Osteoblast (primary cell): ENCODE data around the gene PDCL3. TPM values are rescaled to one million over a fixed set of nuclear protein-coding genes. Genes with fewer than 3 reads are reported as not detected.

Experiments used
- DNase-seq: peaks from one replicate; pipeline ENCODE4 v3.0.0; 2011; ENCODE audit warnings: low spot score, mixed read lengths; ENCODE audit not compliant: insufficient read length; ENCODE audit errors: missing footprints
- H2AFZ ChIP-seq: 2 replicates; pipeline ENCODE4 v1.6.0; 2011; ENCODE audit warnings: mild to moderate bottlenecking, low read length
- H3K27ac ChIP-seq: 2 replicates; pipeline ENCODE4 v1.5.1; 2011; ENCODE audit warnings: mild to moderate bottlenecking, low read depth, low read length, moderate library complexity
- H3K27me3 ChIP-seq: 2 replicates; pipeline ENCODE4 v1.6.0; 2012; ENCODE audit warnings: mild to moderate bottlenecking, control low read depth, inconsistent platforms, low read length, moderate library complexity; ENCODE audit not compliant: insufficient read depth
- H3K36me3 ChIP-seq: 2 replicates; pipeline ENCODE4 v1.5.1; 2011; ENCODE audit warnings: mild to moderate bottlenecking, low read length, control low read depth, moderate library complexity; ENCODE audit not compliant: insufficient read depth
- H3K4me1 ChIP-seq: 2 replicates; pipeline ENCODE4 v1.5.1; 2011; ENCODE audit warnings: mild to moderate bottlenecking, low read length, control low read depth, moderate library complexity; ENCODE audit not compliant: insufficient read depth
- H3K4me2 ChIP-seq: 2 replicates; pipeline ENCODE4 v1.6.0; 2011; ENCODE audit warnings: mild to moderate bottlenecking, low read length; ENCODE audit not compliant: insufficient read depth
- H3K4me3 ChIP-seq: fragments of 200-600 bp; sonication (generic); 3 replicates; pipeline ENCODE4 v1.5.1; 2012; ENCODE audit warnings: mild to moderate bottlenecking, low read length, inconsistent platforms; ENCODE audit not compliant: insufficient read depth
- H3K79me2 ChIP-seq: 2 replicates; pipeline ENCODE4 v1.6.0; 2012; ENCODE audit warnings: mild to moderate bottlenecking, low read length, control low read depth, inconsistent platforms; ENCODE audit not compliant: insufficient read depth
- H3K9me3 ChIP-seq: 2 replicates; pipeline ENCODE4 v1.5.1; 2011; ENCODE audit warnings: low read depth, low read length, control low read depth
- H4K20me1 ChIP-seq: 2 replicates; pipeline ENCODE4 v1.6.0; 2012; ENCODE audit warnings: mild to moderate bottlenecking, low read length, control low read depth; ENCODE audit not compliant: insufficient read depth
- total RNA-seq: library from RNA; depleted of rRNA; stranded (reverse); fragments of >200 nt; gene quantifications from 2 replicates; pipeline ENCODE4 v1.2.3, GENCODE V29; 2012
- TF ChIP-seq, protein P1 (sequence below): IDR thresholded peaks from 2 replicates; pipeline ENCODE4 v1.5.1; 2011; ENCODE audit warnings: mild to moderate bottlenecking, low read depth, low read length, moderate library complexity; ENCODE audit errors: extremely low read depth

PDCL3 gene
- total RNA-seq, 1 donor, result 12.3 TPM

DNA sequence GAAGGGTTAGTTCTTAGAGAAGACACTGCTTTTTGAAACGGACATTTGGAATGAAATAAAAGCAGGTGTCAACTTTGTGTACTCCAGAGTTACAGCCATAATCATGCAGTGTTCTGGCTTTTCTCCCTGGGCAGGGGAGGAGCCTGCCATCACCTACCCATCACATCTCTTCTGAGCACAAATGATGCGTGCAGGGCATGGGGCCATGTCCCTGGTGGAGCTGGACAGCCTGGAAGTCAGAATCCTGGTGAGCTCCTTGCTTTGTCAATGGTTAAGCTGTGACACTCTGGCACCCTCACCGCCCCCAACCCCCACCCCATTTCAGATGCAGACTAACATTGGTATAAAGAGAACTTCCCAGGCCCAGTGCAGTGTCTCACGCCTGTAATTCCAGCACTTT is 53.1 kb downstream of the PDCL3 start:
- H2AFZ ChIP-seq, result no peak overlapping the region
- H3K9me3 ChIP-seq, result no peaks in the 10 kb centered on the region
- H3K27ac ChIP-seq, result no peak overlapping the region
- H3K36me3 ChIP-seq, result no peaks in the 10 kb centered on the region
- peaks cover 7% of the 10 kb centered on the region for H3K27me3 ChIP-seq
- peak; percentile 19 for DNase-seq
- H3K4me3 ChIP-seq, result no peak overlapping the region
- no peaks in the 10 kb centered on the region for H3K79me2 ChIP-seq
- H3K4me2 ChIP-seq, result no peak overlapping the region
- no peaks in the 10 kb centered on the region for H3K4me1 ChIP-seq
- H4K20me1 ChIP-seq, result no peaks in the 10 kb centered on the region
- TF ChIP-seq, protein P1, sequence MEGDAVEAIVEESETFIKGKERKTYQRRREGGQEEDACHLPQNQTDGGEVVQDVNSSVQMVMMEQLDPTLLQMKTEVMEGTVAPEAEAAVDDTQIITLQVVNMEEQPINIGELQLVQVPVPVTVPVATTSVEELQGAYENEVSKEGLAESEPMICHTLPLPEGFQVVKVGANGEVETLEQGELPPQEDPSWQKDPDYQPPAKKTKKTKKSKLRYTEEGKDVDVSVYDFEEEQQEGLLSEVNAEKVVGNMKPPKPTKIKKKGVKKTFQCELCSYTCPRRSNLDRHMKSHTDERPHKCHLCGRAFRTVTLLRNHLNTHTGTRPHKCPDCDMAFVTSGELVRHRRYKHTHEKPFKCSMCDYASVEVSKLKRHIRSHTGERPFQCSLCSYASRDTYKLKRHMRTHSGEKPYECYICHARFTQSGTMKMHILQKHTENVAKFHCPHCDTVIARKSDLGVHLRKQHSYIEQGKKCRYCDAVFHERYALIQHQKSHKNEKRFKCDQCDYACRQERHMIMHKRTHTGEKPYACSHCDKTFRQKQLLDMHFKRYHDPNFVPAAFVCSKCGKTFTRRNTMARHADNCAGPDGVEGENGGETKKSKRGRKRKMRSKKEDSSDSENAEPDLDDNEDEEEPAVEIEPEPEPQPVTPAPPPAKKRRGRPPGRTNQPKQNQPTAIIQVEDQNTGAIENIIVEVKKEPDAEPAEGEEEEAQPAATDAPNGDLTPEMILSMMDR, result no peak

DNA sequence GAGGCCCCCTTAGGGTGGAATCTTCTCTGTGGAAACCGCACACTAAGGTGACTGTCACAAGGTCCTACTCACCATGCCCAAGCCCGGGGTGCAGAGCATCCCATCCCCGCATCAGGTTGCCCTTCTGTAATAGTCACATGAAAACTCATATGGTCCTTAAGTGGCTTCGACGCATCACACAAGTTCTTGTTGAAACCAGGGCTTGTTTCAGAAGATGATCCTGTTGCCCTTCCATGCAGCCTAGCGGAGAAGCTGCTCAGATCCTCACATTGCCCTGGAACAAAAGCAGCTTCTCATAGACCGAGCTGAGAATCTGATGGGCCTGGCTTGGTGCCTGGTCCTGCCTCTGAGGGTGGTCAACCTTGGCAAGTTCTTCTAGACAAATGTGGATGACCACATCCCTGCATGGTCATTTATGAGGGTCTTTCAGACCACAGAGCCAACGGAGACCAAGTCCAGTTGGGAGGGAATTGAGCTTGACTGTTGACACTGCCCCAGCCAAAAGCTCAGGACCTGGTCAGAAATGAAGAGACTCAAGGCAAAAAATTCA is 54.1 kb downstream of the PDCL3 start:
- no peaks in the 10 kb centered on the region for H4K20me1 ChIP-seq
- H3K27ac ChIP-seq, result no peak overlapping the region
- H3K36me3 ChIP-seq, result no peaks in the 10 kb centered on the region
- no peak for DNase-seq
- no peak overlapping the region for H3K4me2 ChIP-seq
- no peaks in the 10 kb centered on the region for H3K4me1 ChIP-seq
- no peak overlapping the region for H2AFZ ChIP-seq
- H3K27me3 ChIP-seq, result peaks cover 7% of the 10 kb centered on the region
- no peak overlapping the region for H3K4me3 ChIP-seq
- no peaks in the 10 kb centered on the region for H3K79me2 ChIP-seq
- H3K9me3 ChIP-seq, result no peaks in the 10 kb centered on the region
- TF ChIP-seq, protein P1, result no peak

DNA sequence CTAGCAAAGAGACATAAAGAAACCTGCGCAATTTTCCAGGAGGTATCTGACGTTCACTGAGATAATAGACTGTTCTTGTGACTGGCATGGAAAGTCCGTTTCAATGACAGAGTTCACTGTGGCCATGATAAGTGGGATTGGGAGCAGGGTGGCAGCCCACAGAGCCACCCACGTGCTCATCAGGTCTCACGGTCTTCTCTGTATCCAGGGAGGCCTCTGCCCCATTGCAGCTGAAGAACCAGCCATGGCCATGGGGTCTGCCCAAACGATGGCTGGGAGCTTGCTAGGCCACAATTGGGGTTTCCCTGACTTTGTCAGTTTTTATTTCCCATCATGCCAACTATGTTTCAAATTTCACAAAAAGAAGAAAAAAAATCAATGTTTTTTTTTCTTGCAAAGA is 57.2 kb downstream of the PDCL3 start:
- H3K36me3 ChIP-seq, result no peaks in the 10 kb centered on the region
- H3K79me2 ChIP-seq, result no peaks in the 10 kb centered on the region

DNA sequence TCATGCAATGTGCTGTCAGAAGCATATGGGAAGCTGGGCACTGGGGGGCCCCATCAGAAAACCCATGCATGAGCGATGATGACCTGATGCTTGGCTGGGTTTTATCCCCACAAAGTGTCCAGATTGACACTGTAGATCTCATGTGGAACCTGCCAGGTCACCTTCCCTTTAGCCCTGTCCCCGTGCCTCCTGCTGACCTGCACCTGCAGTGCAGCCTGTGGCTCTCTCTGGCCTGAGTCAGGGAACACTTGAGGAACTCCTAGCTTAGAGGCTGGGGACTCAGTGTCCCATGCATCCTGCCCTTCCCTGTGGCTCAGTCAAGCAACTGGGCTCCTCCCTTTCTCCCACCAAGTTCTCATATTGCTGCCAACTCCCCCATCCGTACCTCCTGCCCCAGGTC is 57.7 kb downstream of the PDCL3 start:
- TF ChIP-seq, protein P1, result no peak
- no peak overlapping the region for H3K4me3 ChIP-seq
- no peaks in the 10 kb centered on the region for H3K36me3 ChIP-seq
- no peaks in the 10 kb centered on the region for H3K9me3 ChIP-seq
- H4K20me1 ChIP-seq, result no peaks in the 10 kb centered on the region
- no peak for DNase-seq
- H3K27me3 ChIP-seq, result peaks cover 16% of the 10 kb centered on the region
- H3K4me1 ChIP-seq, result no peaks in the 10 kb centered on the region
- no peaks in the 10 kb centered on the region for H3K79me2 ChIP-seq
- H3K27ac ChIP-seq, result no peak overlapping the region
- H2AFZ ChIP-seq, result no peak overlapping the region
- H3K4me2 ChIP-seq, result no peak overlapping the region

More for the DNA sequence above, 57.2 kb downstream of the PDCL3 start:
- no peak for DNase-seq
- Histone ChIP-seq H4K20me1 (no peaks in the 10 kb centered on the region), H2AFZ (no peak overlapping the region), H3K9me3 (no peaks in the 10 kb centered on the region), H3K4me2 (no peak overlapping the region), H3K4me1 (no peaks in the 10 kb centered on the region), H3K27me3 (peaks cover 11% of the 10 kb centered on the region), H3K27ac (no peak overlapping the region), H3K4me3 (no peak overlapping the region)
- TF ChIP-seq, protein P1, result no peak
